MM.1S (cell line): ENCODE measurements around the gene LRRC18.

Source experiments
- DNase-seq: peaks from one replicate; pipeline ENCODE4 v3.0.0-alpha.2; 2015
- H2AFZ ChIP-seq: fragments of 300-600 bp; sonication (generic); 2 replicates; pipeline ENCODE4 v1.6.0; 2016; ENCODE audit warnings: antibody characterized with exemption, low read length
- H3F3A ChIP-seq: fragments of 300-600 bp; sonication (generic); 2 replicates; pipeline ENCODE4 v1.6.1; 2016; ENCODE audit warnings: mild to moderate bottlenecking, antibody characterized with exemption, low read length, moderate library complexity, mixed read lengths; ENCODE audit not compliant: insufficient read depth
- H3K27ac ChIP-seq: fragments of 300-600 bp; sonication (generic); 2 replicates; pipeline ENCODE4 v1.5.1; 2016; ENCODE audit warnings: mild to moderate bottlenecking, low read length
- H3K27me3 ChIP-seq: fragments of 300-600 bp; sonication (generic); replicated peaks from 2 replicates; pipeline ENCODE4 v1.6.0; 2016; ENCODE audit warnings: low read length; ENCODE audit not compliant: insufficient read depth
- H3K36me3 ChIP-seq: fragments of 300-600 bp; sonication (generic); replicated peaks from 2 replicates; pipeline ENCODE4 v1.6.1; 2016; ENCODE audit warnings: mild to moderate bottlenecking, low read length, mixed read lengths; ENCODE audit not compliant: insufficient read depth
- H3K4me1 ChIP-seq: fragments of 300-600 bp; sonication (generic); 2 replicates; pipeline ENCODE4 v1.6.1; 2016; ENCODE audit warnings: low read length, mixed read lengths
- H3K4me2 ChIP-seq: fragments of 300-600 bp; sonication (generic); 2 replicates; pipeline ENCODE4 v1.6.0; 2016; ENCODE audit warnings: low read depth, low read length
- H3K4me3 ChIP-seq: fragments of 300-600 bp; sonication (generic); 2 replicates; pipeline ENCODE4 v1.5.1; 2016; ENCODE audit warnings: low read length, mixed read lengths
- H3K79me2 ChIP-seq: fragments of 300-600 bp; sonication (generic); 2 replicates; pipeline ENCODE4 v1.6.1; 2016; ENCODE audit warnings: mixed run types, low read length, mixed read lengths
- H3K9ac ChIP-seq: fragments of 300-600 bp; sonication (generic); 2 replicates; pipeline ENCODE4 v1.6.1; 2016; ENCODE audit warnings: low read length, mixed read lengths
- H3K9me2 ChIP-seq: fragments of 300-600 bp; sonication (generic); replicated peaks from 2 replicates; pipeline ENCODE4 v1.6.1; 2016; ENCODE audit warnings: mild to moderate bottlenecking, low read length, mixed read lengths; ENCODE audit not compliant: insufficient read depth
- H3K9me3 ChIP-seq: fragments of 300-600 bp; sonication (generic); replicated peaks from 2 replicates; pipeline ENCODE4 v1.6.1; 2016; ENCODE audit warnings: mild to moderate bottlenecking, low read length, mixed read lengths; ENCODE audit not compliant: insufficient read depth
- H4K20me1 ChIP-seq: fragments of 300-600 bp; sonication (generic); 2 replicates; pipeline ENCODE4 v1.6.1; 2016; ENCODE audit warnings: mild to moderate bottlenecking, low read length, moderate library complexity, mixed read lengths; ENCODE audit not compliant: insufficient read depth
- EZH2 ChIP-seq: fragments of 300-600 bp; sonication (generic); optimal IDR thresholded peaks from 2 replicates; pipeline ENCODE3; 2017; ENCODE audit warnings: low read depth, mild to moderate bottlenecking, antibody characterized with exemption, low read length, mixed read lengths
- EZH2phosphoT487 ChIP-seq: fragments of 300-600 bp; sonication (generic); IDR thresholded peaks from 2 replicates; pipeline ENCODE4 v1.6.1; 2018; ENCODE audit warnings: antibody characterized with exemption, low read length
- TF ChIP-seq, protein P1 (sequence below): fragments of 300-600 bp; sonication (generic); IDR thresholded peaks from 2 replicates; pipeline ENCODE4 v1.5.1; 2016; ENCODE audit warnings: antibody characterized with exemption, low read length, mixed read lengths

LRRC18 gene

DNA sequence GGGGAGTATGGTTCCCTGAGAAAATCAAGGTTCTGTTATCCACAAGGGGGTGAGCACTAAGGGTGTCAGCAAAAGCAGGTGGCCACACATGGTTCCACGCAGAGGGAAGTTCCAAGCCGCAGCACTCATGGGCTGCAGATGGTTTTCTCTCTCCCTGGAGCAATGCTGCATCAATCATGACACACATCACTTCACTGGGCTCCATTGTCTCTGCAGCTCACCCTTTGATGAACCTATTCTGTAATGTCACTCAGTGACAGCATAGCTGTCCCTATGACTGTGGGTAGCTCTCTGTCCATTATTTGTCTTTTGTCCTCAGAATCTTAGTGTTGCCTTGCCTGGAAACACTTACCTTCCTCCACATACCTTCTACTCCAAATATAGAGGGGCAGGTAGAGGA, 34.8 kb downstream of the LRRC18 start:
- no peaks in the 10 kb centered on the region for H3K9me2 ChIP-seq
- no peak overlapping the region for H3K4me2 ChIP-seq
- no peaks in the 10 kb centered on the region for H4K20me1 ChIP-seq
- H3F3A ChIP-seq: no peaks in the 10 kb centered on the region
- no peaks in the 10 kb centered on the region for H3K4me1 ChIP-seq
- H3K36me3 ChIP-seq: no peaks in the 10 kb centered on the region
- H3K9ac ChIP-seq: no peak overlapping the region
- H3K4me3 ChIP-seq: no peak overlapping the region
- H2AFZ ChIP-seq: no peak overlapping the region
- H3K27ac ChIP-seq: no peak overlapping the region
- no peak for DNase-seq
- TF ChIP-seq EZH2 (no peak), EZH2phosphoT487 (no peak)
- H3K79me2 ChIP-seq: no peaks in the 10 kb centered on the region
- H3K9me3 ChIP-seq: no peaks in the 10 kb centered on the region
- H3K27me3 ChIP-seq: no peaks in the 10 kb centered on the region

DNA sequence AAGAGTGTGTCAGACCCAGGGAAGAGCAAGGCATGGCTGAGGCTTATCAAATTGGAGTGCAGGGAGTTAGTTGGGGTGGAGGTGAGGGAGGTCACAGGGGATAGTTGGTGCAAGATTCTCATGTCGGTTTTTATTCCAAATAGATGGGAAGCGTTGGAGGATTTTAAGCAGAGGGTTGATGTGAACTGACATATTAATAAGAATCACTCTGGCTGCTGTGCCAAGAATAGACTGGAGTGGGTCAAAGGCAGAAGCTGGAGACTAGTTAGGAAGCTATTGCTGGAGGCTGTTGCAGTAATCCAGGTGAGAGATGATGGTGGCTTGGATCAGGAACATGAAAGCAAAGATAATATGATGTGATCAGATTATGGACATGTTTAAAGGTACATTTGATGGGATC, 36.5 kb downstream of the LRRC18 start:
- Histone ChIP-seq H3K4me3 (no peak overlapping the region), H3K4me1 (no peaks in the 10 kb centered on the region), H3K4me2 (no peak overlapping the region), H3K9ac (no peak overlapping the region), H3K9me2 (no peaks in the 10 kb centered on the region), H3F3A (no peaks in the 10 kb centered on the region), H2AFZ (no peak overlapping the region), H4K20me1 (no peaks in the 10 kb centered on the region), H3K79me2 (no peaks in the 10 kb centered on the region), H3K9me3 (no peaks in the 10 kb centered on the region), H3K27me3 (no peaks in the 10 kb centered on the region), H3K27ac (no peak overlapping the region), H3K36me3 (no peaks in the 10 kb centered on the region)
- no peak for DNase-seq
- no peak for TF ChIP-seq EZH2phosphoT487
- TF ChIP-seq, protein P1, sequence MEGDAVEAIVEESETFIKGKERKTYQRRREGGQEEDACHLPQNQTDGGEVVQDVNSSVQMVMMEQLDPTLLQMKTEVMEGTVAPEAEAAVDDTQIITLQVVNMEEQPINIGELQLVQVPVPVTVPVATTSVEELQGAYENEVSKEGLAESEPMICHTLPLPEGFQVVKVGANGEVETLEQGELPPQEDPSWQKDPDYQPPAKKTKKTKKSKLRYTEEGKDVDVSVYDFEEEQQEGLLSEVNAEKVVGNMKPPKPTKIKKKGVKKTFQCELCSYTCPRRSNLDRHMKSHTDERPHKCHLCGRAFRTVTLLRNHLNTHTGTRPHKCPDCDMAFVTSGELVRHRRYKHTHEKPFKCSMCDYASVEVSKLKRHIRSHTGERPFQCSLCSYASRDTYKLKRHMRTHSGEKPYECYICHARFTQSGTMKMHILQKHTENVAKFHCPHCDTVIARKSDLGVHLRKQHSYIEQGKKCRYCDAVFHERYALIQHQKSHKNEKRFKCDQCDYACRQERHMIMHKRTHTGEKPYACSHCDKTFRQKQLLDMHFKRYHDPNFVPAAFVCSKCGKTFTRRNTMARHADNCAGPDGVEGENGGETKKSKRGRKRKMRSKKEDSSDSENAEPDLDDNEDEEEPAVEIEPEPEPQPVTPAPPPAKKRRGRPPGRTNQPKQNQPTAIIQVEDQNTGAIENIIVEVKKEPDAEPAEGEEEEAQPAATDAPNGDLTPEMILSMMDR: no peak
- no peak for TF ChIP-seq EZH2

DNA sequence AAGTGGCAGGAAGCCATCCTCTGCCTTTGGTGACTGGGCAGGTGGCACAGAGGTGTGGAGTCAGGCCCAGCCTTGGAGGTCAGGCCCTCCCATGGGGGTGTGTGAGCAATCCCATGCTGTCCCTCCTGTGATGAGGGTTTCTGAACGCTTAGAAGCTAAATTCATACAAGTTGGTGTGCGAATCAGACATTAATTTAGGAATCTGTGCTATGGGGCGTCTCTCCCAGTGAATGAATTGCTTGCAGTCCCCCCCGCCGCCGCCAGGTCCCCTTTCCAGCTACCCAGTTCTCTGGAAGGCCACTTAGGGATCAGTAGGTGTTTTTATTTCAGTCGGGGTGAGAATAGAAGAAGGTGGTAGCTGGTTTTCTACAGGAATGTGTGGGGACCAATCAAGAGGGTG, 37.5 kb downstream of the LRRC18 start:
- no peak for DNase-seq
- H3K9me2 ChIP-seq: no peaks in the 10 kb centered on the region

DNA sequence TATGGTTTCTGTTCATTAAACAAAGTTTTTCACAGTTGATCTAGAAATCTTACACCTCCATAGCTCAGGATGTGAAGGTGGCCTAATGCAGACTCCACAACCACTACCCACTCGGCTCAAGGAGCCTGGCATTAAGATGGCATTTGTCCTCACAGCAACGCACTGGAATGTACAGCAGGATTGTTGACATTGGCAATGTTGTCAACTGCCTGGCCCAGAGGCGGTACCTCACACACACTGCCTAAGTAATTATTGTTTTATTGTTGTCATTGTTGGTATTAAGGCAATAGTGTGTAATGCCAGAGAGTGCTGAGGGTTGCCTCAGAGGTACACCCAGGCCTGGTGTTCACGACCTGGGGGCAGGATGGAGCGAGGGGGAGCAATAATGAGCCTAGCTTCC, 38.3 kb downstream of the LRRC18 start:
- no peak overlapping the region for H2AFZ ChIP-seq

More for the DNA sequence above, 37.5 kb downstream of the LRRC18 start:
- TF ChIP-seq EZH2: no peak
- TF ChIP-seq EZH2phosphoT487: no peak
- TF ChIP-seq, protein P1: no peak
- H3F3A ChIP-seq: no peaks in the 10 kb centered on the region
- no peak overlapping the region for H3K27ac ChIP-seq
- H3K9ac ChIP-seq: no peak overlapping the region
- no peak overlapping the region for H3K4me3 ChIP-seq
- no peak overlapping the region for H2AFZ ChIP-seq
- no peaks in the 10 kb centered on the region for H3K79me2 ChIP-seq
- no peaks in the 10 kb centered on the region for H3K4me1 ChIP-seq
- no peaks in the 10 kb centered on the region for H4K20me1 ChIP-seq
- no peaks in the 10 kb centered on the region for H3K9me3 ChIP-seq
- H3K36me3 ChIP-seq: no peaks in the 10 kb centered on the region
- H3K4me2 ChIP-seq: no peak overlapping the region
- H3K27me3 ChIP-seq: no peaks in the 10 kb centered on the region

More for the DNA sequence above, 38.3 kb downstream of the LRRC18 start:
- no peaks in the 10 kb centered on the region for H3K36me3 ChIP-seq
- no peak overlapping the region for H3K27ac ChIP-seq
- no peaks in the 10 kb centered on the region for H3K79me2 ChIP-seq
- no peaks in the 10 kb centered on the region for H3F3A ChIP-seq
- no peaks in the 10 kb centered on the region for H3K9me2 ChIP-seq
- no peaks in the 10 kb centered on the region for H3K4me1 ChIP-seq
- H3K4me2 ChIP-seq: no peak overlapping the region
- DNase-seq: no peak
- H4K20me1 ChIP-seq: no peaks in the 10 kb centered on the region
- no peak overlapping the region for H3K9ac ChIP-seq
- H3K4me3 ChIP-seq: no peak overlapping the region
- H3K9me3 ChIP-seq: no peaks in the 10 kb centered on the region
- no peak for TF ChIP-seq EZH2phosphoT487
- no peak for TF ChIP-seq EZH2
- TF ChIP-seq, protein P1: no peak
- no peaks in the 10 kb centered on the region for H3K27me3 ChIP-seq
